ENCODE measurements around the gene SLC25A33.
"Not testable (repeated sequence)": the region's sequence is repeated elsewhere in the genome, so short reads cannot be mapped to it uniquely, and the experiment has no call there.

Gene SLC25A33

DNA sequence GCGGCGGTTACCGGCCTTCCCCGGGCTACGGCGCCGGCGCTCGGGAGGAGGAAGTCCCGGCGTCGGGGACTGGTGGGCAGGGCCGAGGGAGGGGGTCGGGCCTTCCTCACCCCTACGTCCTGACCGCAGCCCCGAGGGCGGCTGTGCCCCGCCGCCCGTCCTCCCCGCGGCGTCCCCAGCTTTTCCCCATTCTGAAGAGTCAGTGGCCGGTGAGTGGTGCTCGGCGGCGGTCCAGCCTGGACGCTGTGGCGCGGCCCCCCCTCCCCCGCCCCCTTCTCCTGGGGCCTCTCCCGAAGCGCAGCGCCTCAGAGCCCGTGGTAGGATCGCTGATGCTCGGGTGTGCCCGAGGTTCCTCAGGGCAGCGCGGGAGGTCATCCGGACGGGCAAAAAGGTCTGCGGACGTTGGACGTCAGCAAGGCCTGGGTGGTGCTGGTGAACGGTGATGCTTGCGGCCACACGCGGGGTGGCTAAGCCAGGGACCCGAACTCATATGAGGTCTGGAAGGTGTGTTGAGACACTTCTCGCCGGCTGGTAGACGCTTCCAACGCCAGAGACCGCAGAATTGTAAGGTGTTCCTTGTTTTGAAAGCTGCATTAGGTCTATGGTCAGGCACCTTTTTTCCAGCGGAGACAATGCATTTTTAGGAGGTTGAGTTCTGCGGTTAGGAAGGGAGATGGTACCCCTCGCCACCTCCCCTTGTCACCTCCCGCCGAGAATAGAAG is 725 bp downstream of the SLC25A33 start:
- no peak for DNase-seq

DNA sequence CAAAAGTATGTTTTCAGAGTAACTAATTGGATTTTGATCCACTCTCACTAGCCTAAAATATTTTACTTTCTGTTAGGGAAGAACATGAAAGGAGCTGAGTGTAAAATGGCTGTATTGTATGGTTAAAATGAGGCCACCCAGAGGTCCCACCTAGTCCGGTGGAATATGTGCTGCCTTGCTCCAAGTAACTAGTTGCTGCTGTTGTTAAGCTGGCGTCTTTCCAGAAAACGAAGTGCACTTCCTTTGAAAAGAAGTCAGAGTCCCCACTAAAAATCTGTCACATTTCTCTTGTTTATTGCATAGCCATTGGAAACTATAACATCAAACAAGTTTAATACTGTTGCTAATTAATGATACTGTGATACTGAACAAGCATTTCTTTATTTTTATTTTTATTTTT is 3.2 kb downstream of the SLC25A33 start:
- no peak for DNase-seq

GRCh38 chr1:9544926-9545325 is 5.7 kb downstream of the SLC25A33 start:
- no peak for DNase-seq

GRCh38 chr1:9549955-9550546 is 10.8 kb downstream of the SLC25A33 start:
- DNase-seq: no peak

GRCh38 chr1:9551984-9552383 is 12.7 kb downstream of the SLC25A33 start:
- no peak for DNase-seq

GRCh38 chr1:9553736-9554144 is 14.5 kb downstream of the SLC25A33 start:
- DNase-seq: no peak

- no peak for DNase-seq
These were observed 16.7 kb downstream of the SLC25A33 start for GRCh38 chr1:9555942-9556341.

DNA sequence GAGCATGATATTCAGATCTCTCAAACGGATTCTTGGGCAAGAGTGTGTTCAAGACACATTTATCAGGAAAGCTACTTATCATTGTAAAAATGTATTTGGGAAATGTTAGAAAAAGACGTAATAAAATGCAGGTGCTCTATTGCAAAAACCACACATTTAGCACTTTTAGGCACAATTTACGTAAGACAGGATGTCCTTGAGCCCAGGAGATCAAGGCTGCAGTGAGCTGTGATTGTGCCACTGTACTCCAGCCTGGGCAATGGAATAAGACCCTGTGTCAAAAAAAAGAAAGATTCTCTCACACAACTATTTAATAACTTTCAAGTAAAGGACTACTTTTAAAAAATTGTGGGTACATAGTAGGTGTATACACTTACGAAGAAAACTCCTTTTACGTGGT is 18.4 kb downstream of the SLC25A33 start:
- DNase-seq: no peak

- DNase-seq: no peak
These were observed 19.1 kb downstream of the SLC25A33 start for GRCh38 chr1:9558271-9558945.

- DNase-seq: no peak
These were observed 19.8 kb downstream of the SLC25A33 start for GRCh38 chr1:9558946-9559545.

DNA sequence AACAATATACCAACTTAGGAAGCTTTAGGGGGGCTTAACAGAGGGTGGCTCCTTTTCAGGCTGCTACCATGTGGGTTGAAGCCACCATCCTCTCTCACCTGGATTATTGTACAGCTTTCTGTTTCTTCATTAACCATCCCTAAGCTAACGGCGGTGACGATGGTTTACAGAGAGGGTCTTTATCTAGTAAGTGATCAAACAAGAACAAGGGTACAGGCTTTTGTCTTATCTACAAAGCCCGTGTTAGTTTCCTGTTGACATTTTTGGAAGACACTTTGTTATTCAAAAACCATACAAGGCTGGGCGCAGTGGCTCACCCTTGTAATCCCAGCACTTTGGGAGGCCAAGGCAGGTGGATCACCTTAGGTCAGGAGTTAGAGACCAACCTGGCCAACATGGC is 20.4 kb downstream of the SLC25A33 start:
- DNase-seq: no peak

- not testable (repeated sequence) for DNase-seq
These were observed 20.8 kb downstream of the SLC25A33 start for GRCh38 chr1:9560090-9560489.

- DNase-seq: no peak
These were observed 22.2 kb downstream of the SLC25A33 start for GRCh38 chr1:9561429-9561828.

GRCh38 chr1:9569267-9569666 is 30.0 kb downstream of the SLC25A33 start:
- no peak for DNase-seq

DNA sequence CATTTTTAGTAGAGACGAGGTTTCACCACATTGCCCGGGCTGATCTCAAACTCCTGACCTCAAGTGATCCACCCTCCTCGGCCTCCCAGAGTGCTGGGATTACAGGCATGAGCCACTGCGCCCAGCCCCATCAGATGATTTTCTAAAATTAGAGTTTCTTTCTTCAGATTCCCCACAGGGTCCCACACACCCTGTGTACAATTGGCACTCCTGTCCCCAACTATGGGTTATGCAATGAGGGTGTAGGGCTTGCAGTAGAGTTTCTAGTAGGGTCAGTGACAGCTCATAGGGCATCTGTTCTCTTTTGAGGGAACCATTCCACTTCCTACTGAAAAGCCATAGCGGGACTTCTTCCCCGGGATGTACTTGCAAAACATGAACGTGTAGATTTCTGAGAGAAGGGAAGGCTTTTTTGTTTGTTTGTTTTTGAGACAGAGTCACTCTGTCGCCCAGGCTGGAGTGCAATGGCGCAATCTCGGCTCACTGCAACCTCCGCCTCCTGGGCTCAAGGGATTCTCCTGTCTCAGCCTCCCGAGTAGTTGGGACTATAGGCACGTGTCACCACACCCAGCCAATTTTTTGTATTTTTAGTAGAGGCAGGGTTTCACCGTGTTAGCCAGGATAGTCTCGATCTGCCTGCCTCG is 31.7 kb downstream of the SLC25A33 start:
- DNase-seq: not testable (repeated sequence)

DNA sequence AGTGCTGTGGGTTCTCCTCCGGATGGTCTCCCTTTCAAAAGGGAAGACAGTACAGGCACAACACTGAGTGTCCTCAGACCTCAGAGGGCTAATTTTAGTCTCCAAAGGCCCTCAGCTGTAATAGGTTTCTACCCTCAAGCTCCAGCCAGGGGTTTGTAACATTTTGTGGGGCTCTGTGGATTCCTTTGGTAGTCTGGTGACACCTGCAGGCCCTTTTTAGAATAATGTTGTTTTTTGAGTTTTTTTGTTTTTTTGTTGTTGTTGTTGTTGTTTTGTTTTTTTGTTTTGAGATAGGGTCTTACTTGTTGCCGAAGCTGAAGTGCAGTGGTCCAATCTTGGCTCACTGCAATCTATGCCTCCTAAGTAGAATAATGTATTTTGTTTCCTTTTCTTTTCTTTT is 34.5 kb downstream of the SLC25A33 start:
- DNase-seq: no peak

GRCh38 chr1:9575486-9575885 is 36.2 kb downstream of the SLC25A33 start:
- DNase-seq: no peak

DNA sequence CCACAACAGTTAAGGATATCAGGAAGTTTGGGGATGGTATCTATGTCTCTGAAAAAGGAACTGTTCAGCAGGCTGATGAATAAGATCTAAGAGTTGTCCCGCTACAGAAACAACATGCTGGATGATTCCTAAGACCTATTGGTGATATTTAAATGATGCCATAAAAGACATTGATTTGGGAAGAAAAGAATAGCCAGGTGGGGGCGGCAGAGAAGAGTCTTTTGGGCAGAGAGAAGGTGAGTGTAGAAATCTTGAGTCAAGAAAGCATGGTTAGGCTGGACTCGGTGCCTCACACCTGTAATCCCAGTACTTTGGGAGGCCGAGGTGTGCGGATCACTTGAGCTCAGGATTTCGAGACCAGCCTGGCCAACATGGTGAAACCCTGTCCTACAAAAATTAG is 37.6 kb downstream of the SLC25A33 start:
- no peak for DNase-seq

DNA sequence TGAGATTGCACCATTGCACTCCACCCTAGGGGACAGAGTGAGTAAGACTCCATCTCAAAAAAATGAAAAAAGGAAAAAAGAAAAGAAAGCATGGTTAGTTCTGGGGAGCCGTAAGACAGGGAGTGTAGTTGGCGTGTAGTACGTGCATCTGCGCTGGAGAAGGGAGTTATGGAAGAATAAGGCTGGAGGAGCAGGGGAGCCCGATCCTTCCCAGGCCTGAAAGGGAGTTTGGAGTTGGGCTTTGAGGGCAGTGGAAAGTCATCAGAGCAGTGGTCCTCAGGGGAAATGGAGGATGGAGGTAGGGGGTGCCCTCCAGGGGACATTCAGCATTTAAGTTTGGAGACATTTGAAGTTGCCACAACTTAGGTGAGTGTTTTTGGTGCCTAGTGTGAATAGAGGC is 38.2 kb downstream of the SLC25A33 start:
- DNase-seq: no peak

- DNase-seq: no peak
These were observed 41.7 kb downstream of the SLC25A33 start for GRCh38 chr1:9580942-9581341.

DNA sequence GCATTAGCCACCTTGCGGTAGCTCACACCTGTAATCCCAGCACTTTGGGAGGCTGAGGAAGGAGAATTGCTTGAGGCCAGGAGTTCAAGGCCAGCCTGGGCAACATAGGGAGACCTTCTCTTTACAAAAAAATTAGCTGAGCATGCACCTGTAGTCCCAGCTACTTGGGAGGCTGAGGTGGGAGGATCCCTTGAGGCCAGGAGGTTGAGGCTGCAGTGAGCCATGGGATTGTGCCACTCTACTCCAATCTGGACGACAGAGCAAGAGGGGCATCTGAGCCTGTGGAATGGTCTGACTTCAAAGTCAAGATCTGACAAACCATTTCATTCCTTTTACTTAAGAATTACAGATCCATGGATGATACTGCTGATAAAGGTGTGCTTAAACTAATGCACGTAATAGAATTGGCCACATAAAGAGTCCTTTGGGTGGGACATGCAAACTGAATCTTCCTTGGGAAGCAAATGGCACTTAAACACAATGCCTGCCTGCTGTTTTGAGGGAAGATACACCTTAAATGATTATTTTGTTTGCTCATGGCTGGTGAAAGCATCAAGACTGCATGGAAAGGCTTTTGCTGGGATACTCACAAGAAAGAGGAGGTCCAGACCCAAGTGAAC is 47.0 kb downstream of the SLC25A33 start:
- DNase-seq: no peak

DNA sequence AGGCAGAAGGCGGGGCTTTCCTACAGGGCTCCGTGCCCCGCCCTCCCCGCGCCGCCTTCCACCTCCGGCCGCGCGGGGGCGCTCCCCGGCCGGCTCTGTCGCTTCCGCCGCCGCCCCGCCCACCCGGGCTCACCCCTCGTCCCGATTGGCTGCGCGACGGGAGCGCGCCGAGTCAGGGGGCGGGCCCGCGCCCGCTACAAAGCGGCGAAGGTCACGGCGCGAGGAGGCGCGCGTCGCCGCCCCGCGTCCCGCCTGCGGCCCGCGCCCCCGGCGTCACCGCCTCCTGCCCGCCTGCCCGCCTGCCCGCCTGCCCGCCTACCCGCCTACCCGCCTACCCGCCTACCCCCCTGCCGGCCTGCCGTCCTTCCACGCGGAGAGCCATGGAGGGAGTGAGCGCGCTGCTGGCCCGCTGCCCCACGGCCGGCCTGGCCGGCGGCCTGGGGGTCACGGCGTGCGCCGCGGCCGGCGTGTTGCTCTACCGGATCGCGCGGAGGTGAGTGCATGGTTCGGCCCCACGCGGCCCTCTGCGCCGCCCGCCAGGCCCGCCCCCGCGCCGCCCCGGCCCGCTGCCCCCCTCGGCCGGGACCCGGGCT is 49.4 kb downstream of the SLC25A33 start, which contains the start of gene TMEM201:
TSS of gene TMEM201 (plus strand) at position 361 of the 593 bp plus-strand sequence. CDS start at position 381, 20 bp downstream.
- peak; percentile 97 for DNase-seq
